ENCODE data around the gene OXER1. TPM values are rescaled to one million over a fixed set of nuclear protein-coding genes. Genes with fewer than 3 reads are reported as not detected.

The OXER1 gene
- total and polyA plus RNA-seq, 2 of the 13 experiments (the other 11 are each of a cell fraction or from before 2014, with no cell fraction given): 8.0 to 9.0 TPM

GRCh38 chr2:42810121-42810970 is 46.4 kb upstream of the OXER1 start (continued):
- no peak; the same call in 1 of the 2 replicates for TF ChIP-seq CC2D1A (CRISPR knock-in tag; IDR thresholded peaks at IDR 0.05)
- TF ChIP-seq THAP7 (CRISPR knock-in tag; IDR thresholded peaks at IDR 0.05): peak; percentile 86; the same call in 1 of the 2 replicates
- TF ChIP-seq ZFP90 (CRISPR knock-in tag; IDR thresholded peaks at IDR 0.05; ENCODE audit: borderline replicate concordance): peak; percentile 96; the same call in 1 of the 2 replicates
- peak in 1 of 2 experiments; percentile 58; a peak in 1 of 4 replicates for TF ChIP-seq REST (IDR thresholded peaks at IDR 0.05; ENCODE audit: borderline replicate concordance in 1 of 2, low read depth in 1 of 2, low read length in 2 of 2)
- TF ChIP-seq HIVEP1 (CRISPR knock-in tag; IDR thresholded peaks at IDR 0.05): peak; percentile 73
- peak; percentile 92 for TF ChIP-seq ZBTB34 (CRISPR knock-in tag; IDR thresholded peaks at IDR 0.05)
- no peak for TF ChIP-seq PHF5A (CRISPR knock-in tag; IDR thresholded peaks at IDR 0.05; ENCODE audit: low read depth, unreplicated experiment)
- peak; percentile 57; the same call in 1 of the 2 replicates for TF ChIP-seq ARID3A (IDR thresholded peaks at IDR 0.05; ENCODE audit: low read depth, low read length)
- TF ChIP-seq ZBTB25 (CRISPR knock-in tag; IDR thresholded peaks at IDR 0.05): peak; percentile 70
- TF ChIP-seq DZIP1 (CRISPR knock-in tag; IDR thresholded peaks at IDR 0.05): peak; percentile 88
- peak; percentile 89 for TF ChIP-seq ELF3 (CRISPR knock-in tag; IDR thresholded peaks at IDR 0.05)
